Measurements from ENCODE around the gene LGALS7B. TPM values are rescaled to one million over a fixed set of nuclear protein-coding genes. Genes with fewer than 3 reads are reported as not detected.
"Not testable (repeated sequence)": the region's sequence is repeated elsewhere in the genome, so short reads cannot be mapped to it uniquely, and the experiment has no call there.

Gene LGALS7B
- total RNA-seq, 2 experiments from 2014 or later = not detected

GRCh38 chr19:38812841-38813320 lies 23.9 kb downstream of the LGALS7B start, which contains the start of gene LGALS4:
Gene LGALS4, minus strand, starts transcription at chr19:38812945. Its CDS starts 59 bp downstream, at chr19:38812886.
- ChIA-PET POLR2A (no interaction called here), CTCF (no interaction called here)

GRCh38 chr19:38813323-38813722 lies 24.3 kb downstream of the LGALS7B start:
- ChIA-PET POLR2A (no interaction called here), CTCF (interaction anchor here (0.7 kb wide), 1 partner anchor 154 kb away, joined by 3 read pairs; no protein-coding TSS in a partner anchor)

- ChIA-PET CTCF (interaction anchor here (0.7 kb wide), 1 partner anchor 155 kb away, joined by 3 read pairs; no protein-coding TSS in a partner anchor), POLR2A (interaction anchor here (0.7 kb wide), 1 partner anchor 14 kb away, joined by 3 read pairs; no protein-coding TSS in a partner anchor)
Measured at GRCh38 chr19:38813932-38814331, 24.9 kb downstream of the LGALS7B start.

- POLR2A ChIA-PET = no interaction called here
Measured at GRCh38 chr19:38815059-38816001, 26.3 kb downstream of the LGALS7B start.

GRCh38 chr19:38816131-38816750 lies 27.2 kb downstream of the LGALS7B start:
- POLR2A ChIA-PET = interaction anchor here (0.6 kb wide), 1 partner anchor 17 kb away, joined by 3 read pairs; no protein-coding TSS in a partner anchor
- CTCF ChIA-PET = no interaction called here

More at GRCh38 chr19:38815059-38816001, 26.3 kb downstream of the LGALS7B start:
- CTCF ChIA-PET = no interaction called here

- POLR2A ChIA-PET = interaction anchor here (0.6 kb wide), 1 partner anchor 16 kb away, joined by 3 read pairs; no protein-coding TSS in a partner anchor
- CTCF ChIA-PET = no interaction called here
Measured at GRCh38 chr19:38817081-38817480, 28.1 kb downstream of the LGALS7B start.

GRCh38 chr19:38819231-38819920 lies 30.4 kb downstream of the LGALS7B start:
- ChIA-PET CTCF (no interaction called here), POLR2A (interaction anchor here (0.6 kb wide), 2 partner anchors 136 to 760 kb away, joined by 3 to 7 read pairs; no protein-coding TSS in a partner anchor)

GRCh38 chr19:38821230-38821825 lies 32.3 kb downstream of the LGALS7B start:
- CTCF ChIA-PET = interaction anchor here (0.6 to 1.3 kb wide), 2 partner anchors 9 to 413 kb away, joined by 3 read pairs; no protein-coding TSS in a partner anchor
- POLR2A ChIA-PET = not testable (repeated sequence)

GRCh38 chr19:38825936-38826335 lies 36.9 kb downstream of the LGALS7B start:
- POLR2A ChIA-PET, CTCF ChIA-PET: not testable (repeated sequence)

- POLR2A ChIA-PET = no interaction called here
Measured at GRCh38 chr19:38826856-38827551, 38.0 kb downstream of the LGALS7B start.

GRCh38 chr19:38829203-38829602 lies 40.2 kb downstream of the LGALS7B start:
- CTCF ChIA-PET = interaction anchor here (0.6 to 1.3 kb wide), 2 partner anchors 9 to 26 kb away, joined by 3 read pairs; no protein-coding TSS in a partner anchor
- POLR2A ChIA-PET = not testable (repeated sequence)

More at GRCh38 chr19:38826856-38827551, 38.0 kb downstream of the LGALS7B start:
- CTCF ChIA-PET = no interaction called here

- CTCF ChIA-PET = interaction anchor here (1.3 kb wide), 1 partner anchor 10 kb away, joined by 3 read pairs; no protein-coding TSS in a partner anchor
- POLR2A ChIA-PET = interaction anchor here (0.7 kb wide), 1 partner anchor 50 kb away, joined by 3 read pairs; no protein-coding TSS in a partner anchor
Measured at GRCh38 chr19:38830039-38830733, 41.2 kb downstream of the LGALS7B start.

- ChIA-PET POLR2A (interaction anchor here (1.0 to 1.3 kb wide), 4 partner anchors 11 to 18 kb away, joined by 5 to 15 read pairs (median 6); partner anchors contain the start of gene HNRNPL), CTCF (interaction anchor here (0.8 to 1.3 kb wide), 4 partner anchors 18 to 99 kb away, joined by 3 to 5 read pairs (median 3); partner anchors contain the start of genes MRPS12 and SARS2)
Measured at GRCh38 chr19:38831142-38831605, 42.2 kb downstream of the LGALS7B start.

- POLR2A ChIA-PET = interaction anchor here (0.6 kb wide), 1 partner anchor 16 kb away, joined by 3 read pairs; no protein-coding TSS in a partner anchor
- CTCF ChIA-PET = interaction anchor here (1.0 to 1.2 kb wide), 2 partner anchors 16 to 199 kb away, joined by 3 to 5 read pairs; no protein-coding TSS in a partner anchor
Measured at GRCh38 chr19:38833092-38833425, 44.1 kb downstream of the LGALS7B start.

- ChIA-PET CTCF (interaction anchor here (0.7 to 1.2 kb wide), 2 partner anchors 10 to 15 kb away, joined by 3 read pairs; no protein-coding TSS in a partner anchor), POLR2A (no interaction called here)
Measured at GRCh38 chr19:38834104-38834490, 45.1 kb downstream of the LGALS7B start.

- POLR2A ChIA-PET = no interaction called here
Measured at GRCh38 chr19:38834590-38834989, 45.6 kb downstream of the LGALS7B start.

More at GRCh38 chr19:38834590-38834989, 45.6 kb downstream of the LGALS7B start:
- CTCF ChIA-PET = interaction anchor here (0.6 to 0.7 kb wide), 2 partner anchors 9 to 72 kb away, joined by 3 read pairs; no protein-coding TSS in a partner anchor
